Activated CD4-positive, alpha-beta T cell treated with anti-CD3 and anti-CD28 coated beads, Interleukin-2, amount 50 U/mL, for 1 hour (primary cell): ENCODE measurements around the gene NPAS2.

Experiments used
- DNase-seq: peaks from one replicate; pipeline ENCODE4 v3.0.0-alpha.2; 2020

NPAS2 gene

GRCh38 chr2:100919316-100919715 is 99.4 kb downstream of the NPAS2 start:
- peak; percentile 6 for DNase-seq

DNA sequence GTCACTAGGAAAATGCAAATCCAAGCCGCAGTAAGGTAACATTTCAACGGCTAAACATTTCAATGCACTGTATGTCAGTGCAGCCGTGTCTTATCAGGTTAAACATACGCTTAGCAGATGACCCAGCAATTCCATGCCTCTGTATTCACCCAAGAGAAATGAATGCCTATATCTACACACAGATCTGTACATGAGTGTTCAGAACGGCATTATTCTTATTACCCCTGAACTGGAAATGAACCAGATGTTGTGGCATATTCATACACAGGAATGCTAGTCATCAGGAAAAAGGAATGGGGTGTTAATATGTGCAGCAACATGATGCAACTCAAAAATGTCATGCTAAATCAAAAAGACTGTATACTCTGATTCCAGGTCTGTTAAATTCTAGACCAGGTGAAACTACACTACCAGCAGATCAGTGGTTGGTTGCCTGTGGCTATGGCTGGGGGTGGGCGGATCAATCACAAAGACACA is 101.8 kb downstream of the NPAS2 start:
- DNase-seq = no peak

DNA sequence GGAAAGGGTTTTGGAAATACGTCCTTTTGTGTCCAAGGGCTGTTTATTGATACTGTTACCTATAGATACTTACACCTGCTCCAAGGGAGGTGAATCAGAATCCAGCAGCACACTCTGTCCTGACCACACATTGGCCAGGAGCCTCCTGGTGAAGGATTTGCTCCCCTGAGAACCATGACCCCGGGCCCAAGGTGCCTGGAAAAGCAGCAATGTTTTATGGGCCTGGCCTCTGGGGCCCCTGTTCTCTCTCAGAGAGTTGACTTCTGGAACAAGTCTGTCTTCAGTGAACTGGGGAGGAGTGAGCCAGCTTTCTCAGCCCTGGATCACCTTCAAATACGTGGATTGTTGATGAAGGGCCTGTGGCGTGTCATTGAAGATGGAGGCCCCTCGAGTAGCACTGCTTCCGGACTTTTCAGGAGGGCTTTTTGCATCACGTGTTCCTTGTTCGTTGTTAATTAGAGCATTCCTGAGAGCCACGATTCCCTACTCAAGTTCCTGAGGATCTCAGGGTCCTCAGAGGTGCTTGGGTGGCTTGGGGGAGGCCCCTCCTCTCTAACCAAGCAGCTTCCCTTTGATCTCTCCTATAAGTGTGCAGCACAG is 103.6 kb downstream of the NPAS2 start:
- no peak for DNase-seq

GRCh38 chr2:100924122-100924519 is 104.2 kb downstream of the NPAS2 start:
- DNase-seq = no peak

DNA sequence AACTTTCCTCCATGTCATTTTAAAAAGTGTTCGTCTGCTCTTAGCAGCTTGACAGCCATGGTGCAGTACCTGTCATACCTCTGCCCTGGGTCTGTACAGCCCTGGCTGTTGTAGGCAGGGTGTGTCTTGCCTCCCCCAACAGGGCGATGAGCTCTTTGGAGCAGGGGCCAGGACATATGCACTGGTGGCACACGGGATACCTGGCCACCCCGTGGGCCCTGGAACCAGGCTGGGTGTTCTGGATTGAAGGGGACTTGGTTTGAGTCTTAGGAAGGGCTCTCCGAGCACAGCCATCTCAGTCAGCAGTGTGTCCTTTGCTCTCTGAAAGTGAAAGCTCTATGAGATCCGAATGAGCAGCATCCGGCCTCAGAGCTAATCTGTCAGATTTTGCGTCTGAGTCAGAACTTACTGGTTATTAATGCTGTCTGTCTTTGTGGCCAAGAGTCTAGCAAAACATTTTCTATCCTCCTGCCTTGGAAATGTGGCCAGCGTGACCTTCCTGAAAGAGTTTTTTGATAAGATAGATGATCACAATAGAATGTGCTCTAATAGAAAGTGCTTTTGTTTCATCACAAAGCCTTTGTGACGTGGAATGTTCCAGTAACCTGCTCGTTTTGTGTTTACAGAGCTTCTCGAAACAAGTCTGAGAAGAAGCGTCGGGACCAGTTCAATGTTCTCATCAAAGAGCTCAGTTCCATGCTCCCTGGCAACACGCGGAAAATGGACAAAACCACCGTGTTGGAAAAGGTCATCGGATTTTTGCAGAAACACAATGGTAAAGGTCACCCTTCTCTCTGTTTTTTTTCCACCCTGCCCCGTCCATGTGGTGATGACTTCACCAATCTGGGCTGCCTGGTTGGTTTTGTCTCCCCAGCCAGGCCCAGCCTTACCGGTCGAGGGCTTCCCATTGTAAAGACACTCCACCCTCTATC is 104.8 kb downstream of the NPAS2 start:
- DNase-seq = peak; percentile 11

GRCh38 chr2:100928235-100928634 is 108.3 kb downstream of the NPAS2 start:
- no peak for DNase-seq

DNA sequence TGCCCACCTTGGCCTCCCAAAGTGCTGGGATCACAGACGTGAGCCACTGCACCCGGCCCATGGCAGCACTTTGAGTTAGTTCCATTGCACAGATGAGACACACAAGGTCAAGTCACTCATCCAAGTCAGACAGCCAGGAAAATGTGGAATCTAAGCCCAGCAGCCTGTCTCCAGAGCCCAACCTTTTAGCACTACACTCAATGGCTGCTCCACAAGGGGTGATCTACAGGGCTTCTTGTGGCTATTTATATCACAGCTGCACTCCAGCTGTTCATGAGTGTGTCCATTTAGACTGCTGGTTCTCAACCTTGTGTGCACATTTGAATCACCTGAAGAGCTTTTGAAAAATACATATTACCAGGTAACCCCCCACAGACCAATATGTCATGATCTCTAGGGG is 109.2 kb downstream of the NPAS2 start:
- no peak for DNase-seq

GRCh38 chr2:100934504-100935371 is 114.8 kb downstream of the NPAS2 start:
- DNase-seq = no peak

GRCh38 chr2:100935372-100935752 is 115.4 kb downstream of the NPAS2 start:
- no peak for DNase-seq

- DNase-seq = no peak
These were observed 116.3 kb downstream of the NPAS2 start for GRCh38 chr2:100936070-100936741.

DNA sequence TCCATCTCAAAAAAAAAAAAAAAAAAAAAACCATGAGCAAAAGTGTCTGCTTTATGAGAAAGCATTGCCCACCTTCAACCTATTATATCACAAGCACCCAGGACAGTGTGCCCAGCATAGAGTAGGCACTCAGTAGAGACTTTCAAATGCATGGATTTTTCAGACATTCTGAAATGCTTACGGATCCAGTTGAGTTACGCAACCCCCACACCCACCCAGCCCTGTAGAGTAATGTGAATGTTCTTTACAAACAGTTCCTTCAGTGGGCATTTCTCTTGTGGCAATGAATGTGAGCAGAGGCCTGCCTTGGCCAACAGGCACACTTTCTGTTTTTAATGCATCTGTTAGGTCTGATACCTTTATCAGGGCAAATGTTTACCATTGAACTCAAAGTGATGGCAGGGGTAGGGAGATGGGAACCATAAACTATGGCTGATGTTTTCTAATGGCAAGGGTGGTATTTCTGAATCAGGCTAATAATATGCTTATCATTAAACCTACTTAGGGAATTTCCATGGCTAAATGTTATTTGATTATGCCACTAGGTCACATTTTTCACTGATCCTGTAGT is 117.1 kb downstream of the NPAS2 start:
- no peak for DNase-seq

DNA sequence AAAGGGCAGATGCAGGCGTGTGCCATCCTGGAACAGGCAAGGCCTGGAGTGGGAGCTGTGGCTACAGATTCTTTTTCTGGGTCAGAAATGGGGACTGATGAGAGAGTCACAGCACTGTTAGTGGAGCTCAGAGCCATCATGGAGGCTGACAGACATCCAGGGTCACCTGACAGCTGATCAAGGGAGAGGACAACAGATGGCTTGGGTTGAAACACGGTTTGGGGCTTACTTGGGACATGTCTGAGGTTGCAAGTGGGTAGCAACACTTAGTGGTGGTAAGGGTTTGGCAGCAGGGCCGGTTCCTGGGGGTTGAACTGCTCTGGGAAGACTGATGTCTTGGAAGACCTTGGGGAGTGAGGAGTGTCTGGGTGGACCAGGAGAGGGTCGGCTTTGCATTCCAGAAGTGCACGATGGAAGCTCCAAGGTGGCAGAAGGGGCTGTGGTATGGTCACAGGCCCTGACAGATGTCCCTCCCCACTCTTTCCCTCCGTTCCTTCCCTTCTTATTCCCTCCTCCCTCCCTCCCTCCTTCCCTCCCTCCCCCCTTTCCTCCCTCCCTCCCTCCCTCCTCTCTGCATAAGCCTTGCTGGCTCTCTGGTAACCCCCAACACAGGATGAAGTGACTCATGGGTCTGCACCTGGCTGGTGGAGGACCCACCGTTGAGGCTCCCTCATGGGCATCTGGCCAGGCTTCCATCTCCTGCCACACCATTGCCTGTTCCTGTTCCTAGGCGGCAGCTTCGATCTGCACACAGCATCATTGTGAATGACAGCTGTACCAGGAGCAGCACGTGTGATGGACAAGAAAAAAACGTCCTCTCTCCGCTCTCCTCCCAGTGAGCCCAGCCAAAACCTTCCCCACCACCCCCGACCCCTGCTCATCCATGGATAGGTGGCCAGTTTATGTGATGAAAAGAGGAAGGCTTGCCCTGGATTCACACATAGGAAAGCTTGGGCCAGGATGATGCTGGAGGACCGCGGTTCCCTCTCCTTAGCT is 118.4 kb downstream of the NPAS2 start:
- DNase-seq = no peak

GRCh38 chr2:100939445-100939844 is 119.5 kb downstream of the NPAS2 start:
- DNase-seq = no peak

DNA sequence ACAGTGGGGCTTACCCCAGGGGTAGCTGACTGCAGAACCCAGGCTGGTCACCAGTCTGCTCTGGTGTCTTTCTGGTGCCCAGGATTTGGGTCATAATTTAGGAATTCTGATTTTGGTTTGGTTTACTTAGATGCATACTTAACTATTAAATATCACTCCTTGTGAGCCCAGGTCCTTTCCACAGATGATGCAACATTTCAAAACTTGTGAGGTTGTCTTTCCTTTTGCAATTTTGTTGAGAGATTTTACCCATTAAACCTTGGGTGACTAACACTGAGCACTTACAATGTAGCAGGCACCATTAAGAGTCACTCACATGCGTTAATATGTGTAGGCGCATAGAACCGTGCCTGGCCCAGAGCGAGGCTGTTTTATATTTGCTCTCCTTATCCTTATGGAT is 120.3 kb downstream of the NPAS2 start:
- DNase-seq = no peak

- no peak for DNase-seq
These were observed 121.1 kb downstream of the NPAS2 start for GRCh38 chr2:100940766-100941645.

GRCh38 chr2:100941646-100942240 is 121.8 kb downstream of the NPAS2 start:
- DNase-seq = no peak

DNA sequence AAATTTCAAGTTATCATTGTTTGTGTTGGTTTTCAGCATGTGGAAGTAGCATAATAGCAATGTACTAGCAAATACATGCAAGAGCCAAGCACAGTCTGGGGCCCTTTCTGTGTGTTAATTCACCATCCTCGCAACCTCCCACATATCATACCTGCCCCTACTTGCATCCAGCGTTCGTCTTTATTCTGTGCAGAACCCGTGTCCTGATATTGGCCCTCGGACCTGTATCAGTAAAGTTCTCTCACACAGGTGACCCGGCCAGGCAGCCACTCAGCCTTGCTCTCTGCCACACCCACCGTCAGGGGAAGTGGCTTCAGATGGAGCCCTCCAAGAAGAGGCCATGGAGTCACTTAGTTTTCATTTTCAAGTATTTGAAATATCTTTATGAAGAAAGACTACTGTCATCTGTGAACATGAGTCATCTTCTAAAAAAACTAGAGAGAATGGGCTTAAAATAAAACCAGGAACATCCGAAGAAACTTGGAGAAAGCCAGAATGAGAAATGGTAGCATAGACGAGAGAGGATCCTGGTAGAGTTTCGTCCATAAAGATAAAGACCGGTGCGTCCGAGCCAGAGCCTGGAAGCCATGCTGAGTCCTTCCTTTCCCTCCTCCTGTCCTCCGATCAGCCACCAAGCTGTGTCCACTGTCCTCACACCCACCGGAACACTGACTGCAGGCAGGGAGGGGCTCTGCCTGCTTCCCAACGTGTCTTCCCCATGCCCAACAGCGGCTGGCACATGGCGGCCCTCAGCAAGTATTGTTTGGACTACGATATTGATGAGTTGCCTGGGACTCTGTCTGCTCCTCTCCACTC is 124.9 kb downstream of the NPAS2 start:
- no peak for DNase-seq

DNA sequence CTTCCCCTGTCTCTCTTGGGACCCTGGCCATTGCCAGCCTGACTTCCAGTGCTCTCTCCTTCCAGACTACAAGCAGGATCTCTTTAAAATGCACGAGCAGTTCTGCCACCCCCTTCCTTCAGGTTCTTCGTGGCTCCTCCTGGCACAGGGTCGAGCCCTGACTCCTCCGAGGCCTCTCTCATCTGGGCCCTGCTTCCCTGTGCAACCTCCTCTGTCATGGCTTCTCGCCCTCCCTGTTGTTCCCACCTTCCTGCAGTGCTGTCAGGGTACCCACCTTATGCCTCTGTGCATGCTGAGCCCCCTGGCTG is 125.4 kb downstream of the NPAS2 start:
- no peak for DNase-seq
